Coronary artery (tissue), 2 donors: ENCODE results near the gene CTSL.

Experiments used
- DNase-seq: peaks from one replicate; pipeline ENCODE4 v3.0.0-alpha.2; 2017; ENCODE audit warnings: low spot score
- H3K27ac ChIP-seq, 2 donors: fragments of 200-600 bp; sonication (generic); one replicate each; pipeline ENCODE4 v1.5.1; 2016 to 2019
- H3K4me3 ChIP-seq: fragments of 200-600 bp; sonication (generic); 2 replicates; pipeline ENCODE4 v1.5.1; 2016; ENCODE audit warnings: mild to moderate bottlenecking, moderate library complexity
- TF ChIP-seq, protein P1 (sequence below): fragments of 200-600 bp; sonication (generic); IDR thresholded peaks from one replicate; pipeline ENCODE4 v1.5.1; 2019; ENCODE audit warnings: antibody characterized with exemption

The CTSL gene

GRCh38 chr9:87776481-87777379 is 50.8 kb downstream of the CTSL start:
- no peak overlapping the region for H3K27ac ChIP-seq
- H3K4me3 ChIP-seq: no peak overlapping the region
- TF ChIP-seq, protein P1, sequence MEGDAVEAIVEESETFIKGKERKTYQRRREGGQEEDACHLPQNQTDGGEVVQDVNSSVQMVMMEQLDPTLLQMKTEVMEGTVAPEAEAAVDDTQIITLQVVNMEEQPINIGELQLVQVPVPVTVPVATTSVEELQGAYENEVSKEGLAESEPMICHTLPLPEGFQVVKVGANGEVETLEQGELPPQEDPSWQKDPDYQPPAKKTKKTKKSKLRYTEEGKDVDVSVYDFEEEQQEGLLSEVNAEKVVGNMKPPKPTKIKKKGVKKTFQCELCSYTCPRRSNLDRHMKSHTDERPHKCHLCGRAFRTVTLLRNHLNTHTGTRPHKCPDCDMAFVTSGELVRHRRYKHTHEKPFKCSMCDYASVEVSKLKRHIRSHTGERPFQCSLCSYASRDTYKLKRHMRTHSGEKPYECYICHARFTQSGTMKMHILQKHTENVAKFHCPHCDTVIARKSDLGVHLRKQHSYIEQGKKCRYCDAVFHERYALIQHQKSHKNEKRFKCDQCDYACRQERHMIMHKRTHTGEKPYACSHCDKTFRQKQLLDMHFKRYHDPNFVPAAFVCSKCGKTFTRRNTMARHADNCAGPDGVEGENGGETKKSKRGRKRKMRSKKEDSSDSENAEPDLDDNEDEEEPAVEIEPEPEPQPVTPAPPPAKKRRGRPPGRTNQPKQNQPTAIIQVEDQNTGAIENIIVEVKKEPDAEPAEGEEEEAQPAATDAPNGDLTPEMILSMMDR: no peak
- DNase-seq: no peak

DNA sequence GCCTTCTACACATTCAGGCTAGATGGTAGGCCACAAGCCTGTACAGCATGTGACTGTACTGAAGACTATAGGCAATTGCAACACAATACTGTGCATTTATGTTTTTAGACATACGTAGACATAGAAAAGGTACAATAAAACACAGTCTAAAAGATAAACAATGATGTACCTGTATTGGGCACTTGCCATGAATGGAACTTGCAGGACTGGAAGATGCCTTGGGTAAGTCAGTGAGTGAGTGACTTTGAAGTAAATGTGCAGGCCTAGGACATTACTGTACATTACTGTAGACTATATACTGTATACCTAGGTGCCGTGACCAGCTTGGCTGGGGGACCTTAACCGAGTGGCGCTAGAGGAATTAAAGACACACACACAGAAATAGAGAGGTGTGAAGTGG is 53.1 kb downstream of the CTSL start:
- no peak for DNase-seq
- Histone ChIP-seq H3K4me3 (no peak overlapping the region), H3K27ac (no peak overlapping the region)
- TF ChIP-seq, protein P1: no peak
